Activated CD4-positive, alpha-beta T cell treated with anti-CD3 and anti-CD28 coated beads for 48 hours (primary cell): ENCODE data around the gene NTN4.
"Not testable (repeated sequence)": the region's sequence is repeated elsewhere in the genome, so short reads cannot be mapped to it uniquely, and the experiment has no call there.

Source experiments
- DNase-seq: peaks from one replicate; pipeline ENCODE4 v3.0.0-alpha.2; 2020

NTN4 gene

GRCh38 chr12:95703986-95704385 lies 86.6 kb downstream of the NTN4 start:
- no peak for DNase-seq

- DNase-seq = no peak
Observed at GRCh38 chr12:95701722-95702418, 88.7 kb downstream of the NTN4 start.

- DNase-seq = no peak
Observed at GRCh38 chr12:95701275-95701674, 89.3 kb downstream of the NTN4 start.

- DNase-seq = peak; percentile 3
Observed at GRCh38 chr12:95700316-95700785, 90.2 kb downstream of the NTN4 start.

GRCh38 chr12:95699579-95699978 lies 91.0 kb downstream of the NTN4 start:
- DNase-seq = no peak

- DNase-seq = no peak
Observed at GRCh38 chr12:95694136-95694535, 96.4 kb downstream of the NTN4 start.

- DNase-seq = no peak
Observed at GRCh38 chr12:95693689-95694088, 96.9 kb downstream of the NTN4 start.

- DNase-seq = no peak
Observed at GRCh38 chr12:95690861-95691635, 99.5 kb downstream of the NTN4 start.

GRCh38 chr12:95687937-95688336 lies 102.6 kb downstream of the NTN4 start:
- DNase-seq = no peak

- no peak for DNase-seq
Observed at GRCh38 chr12:95683418-95683817, 107.1 kb downstream of the NTN4 start.

GRCh38 chr12:95681210-95681765 lies 109.3 kb downstream of the NTN4 start:
- DNase-seq = no peak

- DNase-seq = no peak
Observed at GRCh38 chr12:95678684-95679083, 111.9 kb downstream of the NTN4 start.

GRCh38 chr12:95677782-95678181 lies 112.8 kb downstream of the NTN4 start:
- not testable (repeated sequence) for DNase-seq

GRCh38 chr12:95674631-95675030 lies 115.9 kb downstream of the NTN4 start:
- no peak for DNase-seq

GRCh38 chr12:95674163-95674562 lies 116.4 kb downstream of the NTN4 start:
- no peak for DNase-seq

GRCh38 chr12:95673576-95673975 lies 117.0 kb downstream of the NTN4 start:
- DNase-seq = no peak

GRCh38 chr12:95672166-95672565 lies 118.4 kb downstream of the NTN4 start:
- no peak for DNase-seq

- DNase-seq = no peak
Observed at GRCh38 chr12:95671265-95671664, 119.3 kb downstream of the NTN4 start.

GRCh38 chr12:95663525-95663924 lies 127.0 kb downstream of the NTN4 start:
- DNase-seq = no peak

- no peak for DNase-seq
Observed at GRCh38 chr12:95661360-95661759, 129.2 kb downstream of the NTN4 start.

GRCh38 chr12:95658386-95658785 lies 132.2 kb downstream of the NTN4 start:
- no peak for DNase-seq

- DNase-seq = not testable (repeated sequence)
Observed at GRCh38 chr12:95654665-95655064, 135.9 kb downstream of the NTN4 start.

- DNase-seq = no peak
Observed at GRCh38 chr12:95653771-95654546, 136.6 kb downstream of the NTN4 start.
